A673 (cell line): ENCODE results near the gene NGB. TPM values are rescaled to one million over a fixed set of nuclear protein-coding genes. Genes with fewer than 3 reads are reported as not detected.

Experiments used
- BruUV-seq: library from RNA; stranded (reverse); fragments of 400-500 nt; replicated peaks from 2 replicates; lab custom pipeline; 2021; lab: Mats Ljungman, UMichigan
- CTCF ChIA-PET: fragments of 300-600 bp; sonication (Branson Sonifier 250); formaldehyde crosslinking; loops from one replicate; lab custom pipeline; 2022; ENCODE audit warnings: antibody characterized with exemption; lab: Charles Lee
- POLR2A ChIA-PET: fragments of 300-600 bp; sonication (Branson Sonifier 250); formaldehyde crosslinking; loops from one replicate; lab custom pipeline; 2022; ENCODE audit warnings: antibody characterized with exemption; ENCODE audit not compliant: low non-redundant PET; lab: Charles Lee
- DNase-seq: peaks from one replicate; pipeline ENCODE4 v3.0.0-alpha.2; 2015; ENCODE audit warnings: low spot score
- H3K27ac ChIP-seq: fragments of 200-600 bp; sonication (generic); 2 replicates; pipeline ENCODE4 v1.5.1; 2016; ENCODE audit warnings: mixed run types, low read depth, mild to moderate bottlenecking, mixed read lengths, antibody characterized with exemption, low read length; ENCODE audit not compliant: poor library complexity, severe bottlenecking
- H3K27me3 ChIP-seq: fragments of 200-600 bp; sonication (generic); replicated peaks from 2 replicates; pipeline ENCODE4 v1.6.1; 2017; ENCODE audit warnings: mixed run types, low read depth, mild to moderate bottlenecking, mixed read lengths, antibody characterized with exemption, low read length; ENCODE audit not compliant: insufficient read depth, poor library complexity
- H3K36me3 ChIP-seq: fragments of 200-600 bp; sonication (generic); 2 replicates; pipeline ENCODE4 v1.6.1; 2016; ENCODE audit warnings: mixed run types, mild to moderate bottlenecking, mixed read lengths, antibody characterized with exemption, low read length; ENCODE audit not compliant: insufficient read depth, poor library complexity, severe bottlenecking
- H3K4me1 ChIP-seq: fragments of 200-600 bp; sonication (generic); 2 replicates; pipeline ENCODE4 v1.6.1; 2017; ENCODE audit warnings: mixed run types, mild to moderate bottlenecking, mixed read lengths, antibody characterized with exemption, low read length; ENCODE audit not compliant: insufficient read depth, poor library complexity, severe bottlenecking
- H3K4me3 ChIP-seq: fragments of 200-600 bp; sonication (generic); 2 replicates; pipeline ENCODE4 v1.5.1; 2016; ENCODE audit warnings: low read depth, mixed run types, mild to moderate bottlenecking, mixed read lengths, low read length; ENCODE audit not compliant: poor library complexity, severe bottlenecking
- H3K9me3 ChIP-seq: fragments of 200-600 bp; sonication (generic); 2 replicates; pipeline ENCODE4 v1.6.1; 2016; ENCODE audit warnings: mixed run types, low read depth, mild to moderate bottlenecking, mixed read lengths, antibody characterized with exemption, low read length; ENCODE audit not compliant: poor library complexity, severe bottlenecking
- CTCF ChIP-seq: fragments of 300-800, 200-600 bp; sonication (generic); conservative IDR thresholded peaks from 2 replicates; pipeline ENCODE4 v1.5.1; 2017; ENCODE audit warnings: low read depth, mild to moderate bottlenecking, antibody characterized with exemption, low read length, moderate library complexity, mixed read lengths
- EZH2 ChIP-seq: fragments of 200-600 bp; sonication (generic); IDR thresholded peaks from 2 replicates; pipeline ENCODE4 v1.6.1; 2017; ENCODE audit warnings: borderline replicate concordance, low read depth, mild to moderate bottlenecking, mixed read lengths, antibody characterized with exemption, low read length; ENCODE audit not compliant: poor library complexity, severe bottlenecking
- intact Hi-C: fragments of 100-400 bp; cut with micrococcal nuclease; formaldehyde crosslinking; loops from one replicate; pipeline ENCODE4 v1.10.0; 2022; ENCODE audit not compliant: unreplicated experiment
- microRNA-seq: library from miRNA; unstranded; fragments of <30 nt; microRNA quantifications from one replicate; pipeline ENCODE4 v1.2.0, GENCODE V29; 2021
- total RNA-seq: library from RNA; stranded (reverse); gene quantifications from 2 replicates; pipeline ENCODE4 v1.2.3, GENCODE V29; 2021

Gene NGB
- total RNA-seq, 1 experiment from 2014 or later, result not detected

DNA sequence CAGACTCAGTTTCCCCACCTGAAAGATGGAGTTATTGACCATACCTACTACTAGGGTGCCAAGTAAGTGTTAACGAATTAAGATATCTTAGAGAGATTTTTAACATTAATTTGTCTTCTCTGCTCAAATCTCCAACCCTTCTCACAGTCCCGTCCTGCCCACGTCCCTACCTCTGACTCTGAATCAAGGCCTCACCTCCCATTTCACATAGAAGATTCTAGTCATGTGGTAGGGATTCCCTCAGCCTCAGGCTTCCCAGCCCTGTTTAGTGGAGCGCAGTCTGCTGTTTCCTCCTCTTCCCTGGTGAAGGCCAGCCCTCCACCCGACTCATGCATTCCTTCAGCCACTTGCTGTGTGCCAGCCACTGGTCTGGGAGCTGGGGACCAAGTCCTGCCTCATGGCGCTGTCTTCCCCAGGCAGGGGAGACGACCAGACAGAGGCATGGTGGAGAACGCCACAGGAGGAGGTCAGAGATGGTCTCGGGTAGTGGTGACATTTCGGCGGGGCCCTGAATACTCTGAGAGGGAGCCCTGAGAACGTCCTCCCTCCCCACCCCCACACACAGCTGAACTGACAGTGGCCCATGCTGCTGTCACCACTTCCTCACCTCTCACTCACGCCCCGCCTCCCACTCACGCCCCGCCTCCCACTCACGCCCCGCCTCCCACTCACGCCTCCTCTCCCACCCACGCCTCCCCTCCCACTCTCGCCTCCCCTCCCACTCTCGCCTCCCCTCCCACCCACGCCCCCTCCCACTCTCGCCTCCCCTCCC is 50.6 kb downstream of the NGB start:
- intact Hi-C loops, result no loop called here
- no peaks in the 10 kb centered on the region for H3K4me1 ChIP-seq
- no peaks in the 10 kb centered on the region for H3K9me3 ChIP-seq
- DNase-seq, result no peak
- TF ChIP-seq EZH2 (no peak), CTCF (no peak)
- H3K36me3 ChIP-seq, result no peaks in the 10 kb centered on the region
- no peak overlapping the region for H3K4me3 ChIP-seq
- POLR2A ChIA-PET, result no interaction called here
- H3K27ac ChIP-seq, result no peak overlapping the region
- CTCF ChIA-PET, result no interaction called here
- BruUV-seq, result no TSS peak
- peaks cover 44% of the 10 kb centered on the region for H3K27me3 ChIP-seq

GRCh38 chr14:77219591-77219990 is 51.4 kb downstream of the NGB start:
- Histone ChIP-seq H3K27ac (no peak overlapping the region), H3K9me3 (no peaks in the 10 kb centered on the region), H3K4me1 (no peaks in the 10 kb centered on the region), H3K4me3 (no peak overlapping the region), H3K27me3 (peaks cover 53% of the 10 kb centered on the region), H3K36me3 (no peaks in the 10 kb centered on the region)
- TF ChIP-seq EZH2 (no peak), CTCF (no peak)
- intact Hi-C loops, result no loop called here
- CTCF ChIA-PET, result no interaction called here
- POLR2A ChIA-PET, result no interaction called here
- no peak for DNase-seq
- BruUV-seq, result no TSS peak

- BruUV-seq, result no TSS peak
- POLR2A ChIA-PET, result no interaction called here
Observed at GRCh38 chr14:77217551-77217950, 53.5 kb downstream of the NGB start.

More at GRCh38 chr14:77217551-77217950, 53.5 kb downstream of the NGB start:
- no peak overlapping the region for H3K27ac ChIP-seq
- H3K36me3 ChIP-seq, result no peaks in the 10 kb centered on the region
- no peak overlapping the region for H3K4me3 ChIP-seq
- no peak for TF ChIP-seq CTCF
- no peak for TF ChIP-seq EZH2
- intact Hi-C loops, result no loop called here
- H3K27me3 ChIP-seq, result peaks cover 64% of the 10 kb centered on the region
- DNase-seq, result no peak
- CTCF ChIA-PET, result no interaction called here
- H3K9me3 ChIP-seq, result no peaks in the 10 kb centered on the region
- no peaks in the 10 kb centered on the region for H3K4me1 ChIP-seq

Small RNA genes within 50 kb of the gene (microRNA-seq; reads per million reads assigned to microRNA genes)
- gene MIR1260A, result not detected

Other genes starting within 250 kb of the NGB start
- 51.2 and 55.9 TPM in 2 replicates for gene IRF2BPL, start 242.5 kb downstream of the NGB start, total RNA-seq
- gene CIPC, start 172.9 kb downstream of the NGB start, total RNA-seq, result 24.8 and 31.1 TPM in 2 replicates
- 0.09 and 0.60 TPM in 2 replicates for gene ZDHHC22, start 129.4 kb downstream of the NGB start, total RNA-seq
- gene TMEM63C, start 89.4 kb downstream of the NGB start, total RNA-seq, result 0.13 and 0.22 TPM in 2 replicates
- 49.5 and 55.6 TPM in 2 replicates for gene POMT2, start 49.7 kb upstream of the NGB start, total RNA-seq
- 12.7 and 18.5 TPM in 2 replicates for gene GSTZ1, start 49.8 kb upstream of the NGB start, total RNA-seq
- gene TMED8, start 105.9 kb upstream of the NGB start, total RNA-seq, result 21.0 and 22.8 TPM in 2 replicates
- gene SAMD15, start 106.2 kb upstream of the NGB start, total RNA-seq, result 2.4 and 2.9 TPM in 2 replicates
- gene NOXRED1, start 152.3 kb upstream of the NGB start, total RNA-seq, result 0.58 and 1.0 TPM in 2 replicates
- 16.7 and 19.8 TPM in 2 replicates for gene VIPAS39, start 186.4 kb upstream of the NGB start, total RNA-seq
- 276 and 375 TPM in 2 replicates for gene AHSA1, start 186.9 kb upstream of the NGB start, total RNA-seq
- gene ISM2, start 227.6 kb upstream of the NGB start, total RNA-seq, result 4.3 and 5.1 TPM in 2 replicates